ENCODE measurements around the gene MAP2K5. TPM values are rescaled to one million over a fixed set of nuclear protein-coding genes. Genes with fewer than 3 reads are reported as not detected.

The MAP2K5 gene
- total RNA-seq, 1 experiment from 2014 or later = 13.6 TPM

DNA sequence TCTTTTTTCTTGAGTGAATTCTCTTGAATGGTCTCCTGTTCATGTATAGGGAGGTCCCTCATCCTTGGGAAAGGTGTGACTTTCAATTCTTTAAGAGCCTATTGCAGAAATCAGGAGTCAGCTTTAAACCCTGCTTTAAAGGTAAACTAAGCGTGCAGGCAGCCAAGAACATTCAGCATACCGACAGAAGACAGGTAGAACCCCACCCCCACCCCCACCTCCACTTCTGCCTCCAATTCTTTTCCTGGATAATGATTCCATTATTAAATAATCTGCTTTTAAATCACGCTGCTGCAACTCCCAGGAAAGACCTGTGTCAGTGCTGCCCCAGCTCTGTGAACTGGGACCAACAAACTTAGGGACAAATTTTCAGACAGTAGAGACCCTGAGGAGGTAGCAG, 233.5 kb downstream of the MAP2K5 start:
- Mint-ChIP-seq H3K27ac (no peak overlapping the region), H3K4me1 (peaks cover 52% of the 10 kb centered on the region), H3K4me3 (no peak overlapping the region), H3K36me3 (no peaks in the 10 kb centered on the region), H3K9me3 (no peaks in the 10 kb centered on the region), H3K27me3 (ENCODE audit: low read depth) (no peaks in the 10 kb centered on the region)
- CTCF ChIA-PET = no interaction called here
- DNase-seq (ENCODE audit: low spot score) (no peak), ATAC-seq (no peak)
- TF ChIP-seq ZNF263 (CRISPR knock-in tag; IDR thresholded peaks at IDR 0.05; ENCODE audit: low read depth) (no peak), FOXP1 (CRISPR knock-in tag; IDR thresholded peaks at IDR 0.05; ENCODE audit: borderline replicate concordance) (no peak), ZNF232 (CRISPR knock-in tag; IDR thresholded peaks at IDR 0.05) (no peak), ZBTB21 (CRISPR knock-in tag; IDR thresholded peaks at IDR 0.05; ENCODE audit: borderline replicate concordance) (no peak), ZNF532 (CRISPR knock-in tag; IDR thresholded peaks at IDR 0.05; ENCODE audit: borderline replicate concordance) (no peak), ERG (CRISPR knock-in tag; IDR thresholded peaks at IDR 0.05) (no peak), ZNF425 (CRISPR knock-in tag; conservative IDR thresholded peaks at IDR 0.05) (no peak), SMAD4 (CRISPR knock-in tag; IDR thresholded peaks at IDR 0.05) (no peak), TEAD4 (CRISPR knock-in tag; IDR thresholded peaks at IDR 0.05) (no peak), JUN (CRISPR knock-in tag; IDR thresholded peaks at IDR 0.05) (no peak), PRRX2 (CRISPR knock-in tag; IDR thresholded peaks at IDR 0.05) (no peak)
- TF ChIP-seq, protein P1, sequence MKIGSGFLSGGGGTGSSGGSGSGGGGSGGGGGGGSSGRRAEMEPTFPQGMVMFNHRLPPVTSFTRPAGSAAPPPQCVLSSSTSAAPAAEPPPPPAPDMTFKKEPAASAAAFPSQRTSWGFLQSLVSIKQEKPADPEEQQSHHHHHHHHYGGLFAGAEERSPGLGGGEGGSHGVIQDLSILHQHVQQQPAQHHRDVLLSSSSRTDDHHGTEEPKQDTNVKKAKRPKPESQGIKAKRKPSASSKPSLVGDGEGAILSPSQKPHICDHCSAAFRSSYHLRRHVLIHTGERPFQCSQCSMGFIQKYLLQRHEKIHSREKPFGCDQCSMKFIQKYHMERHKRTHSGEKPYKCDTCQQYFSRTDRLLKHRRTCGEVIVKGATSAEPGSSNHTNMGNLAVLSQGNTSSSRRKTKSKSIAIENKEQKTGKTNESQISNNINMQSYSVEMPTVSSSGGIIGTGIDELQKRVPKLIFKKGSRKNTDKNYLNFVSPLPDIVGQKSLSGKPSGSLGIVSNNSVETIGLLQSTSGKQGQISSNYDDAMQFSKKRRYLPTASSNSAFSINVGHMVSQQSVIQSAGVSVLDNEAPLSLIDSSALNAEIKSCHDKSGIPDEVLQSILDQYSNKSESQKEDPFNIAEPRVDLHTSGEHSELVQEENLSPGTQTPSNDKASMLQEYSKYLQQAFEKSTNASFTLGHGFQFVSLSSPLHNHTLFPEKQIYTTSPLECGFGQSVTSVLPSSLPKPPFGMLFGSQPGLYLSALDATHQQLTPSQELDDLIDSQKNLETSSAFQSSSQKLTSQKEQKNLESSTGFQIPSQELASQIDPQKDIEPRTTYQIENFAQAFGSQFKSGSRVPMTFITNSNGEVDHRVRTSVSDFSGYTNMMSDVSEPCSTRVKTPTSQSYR (CRISPR knock-in tag; IDR thresholded peaks at IDR 0.05) = no peak
- POLR2A ChIA-PET = no interaction called here

GRCh38 chr15:67776600-67776999, 234.1 kb downstream of the MAP2K5 start:
- no peak for DNase-seq (ENCODE audit: low spot score)
- ATAC-seq = no peak
- POLR2A ChIA-PET = no interaction called here
- TF ChIP-seq NR1H2 (CRISPR knock-in tag; IDR thresholded peaks at IDR 0.05) (no peak), JUN (CRISPR knock-in tag; IDR thresholded peaks at IDR 0.05) (no peak), PRDM15 (CRISPR knock-in tag; IDR thresholded peaks at IDR 0.05) (no peak), ZNF317 (CRISPR knock-in tag; IDR thresholded peaks at IDR 0.05; ENCODE audit: borderline replicate concordance, low read depth) (no peak), ZNF121 (CRISPR knock-in tag; IDR thresholded peaks at IDR 0.05) (no peak), PRRX2 (CRISPR knock-in tag; IDR thresholded peaks at IDR 0.05) (no peak), ESRRA (CRISPR knock-in tag; IDR thresholded peaks at IDR 0.05; ENCODE audit: borderline replicate concordance) (no peak), MYBL2 (CRISPR knock-in tag; IDR thresholded peaks at IDR 0.05) (no peak), NR3C1 (CRISPR knock-in tag; conservative IDR thresholded peaks at IDR 0.05; ENCODE audit: low read depth) (no peak), FOXP4 (CRISPR knock-in tag; IDR thresholded peaks at IDR 0.05) (no peak)

More at GRCh38 chr15:67776600-67776999, 234.1 kb downstream of the MAP2K5 start:
- no peak overlapping the region for H3K27ac Mint-ChIP-seq
- no peaks in the 10 kb centered on the region for H3K9me3 Mint-ChIP-seq
- CTCF ChIA-PET = no interaction called here
- H3K4me3 Mint-ChIP-seq = no peak overlapping the region
- H3K27me3 Mint-ChIP-seq (ENCODE audit: low read depth) = no peaks in the 10 kb centered on the region
- H3K36me3 Mint-ChIP-seq = no peaks in the 10 kb centered on the region
- H3K4me1 Mint-ChIP-seq = peaks cover 52% of the 10 kb centered on the region

Data from WTC11 (cell line).